Left lung (tissue), 10 donors: ENCODE measurements around the gene NRG3. TPM values are rescaled to one million over a fixed set of nuclear protein-coding genes. Genes with fewer than 3 reads are reported as not detected.

Source experiments
- ATAC-seq: fragments of 200-7000 bp; cut with Tn5 transposase; one replicate; pipeline ENCODE4 v1.9.1; 2020; ENCODE audit warnings: moderate library complexity
- DNase-seq, 4 donors: peaks; one replicate each; pipeline ENCODE4 v3.0.0-alpha.2; 2013 to 2020
- H3K27ac ChIP-seq, 2 donors: fragments of 200-600 bp; sonication (generic) in 1 of 2; one replicate each; pipeline versions ENCODE4 v1.5.0 to v1.8.0; 2020 to 2021
- H3K27me3 ChIP-seq, 2 donors: fragments of 200-600 bp; sonication (generic) in 1 of 2; one replicate each; pipeline versions ENCODE4 v1.5.0 to v1.8.0; 2020 to 2021
- H3K36me3 ChIP-seq, 2 donors: fragments of 200-600 bp; sonication (generic) in 1 of 2; one replicate each; pipeline versions ENCODE4 v1.5.0 to v1.8.0; 2020 to 2021
- H3K4me1 ChIP-seq, 2 donors: fragments of 200-600 bp; one replicate each; pipeline ENCODE4 v1.8.0; 2021
- H3K4me3 ChIP-seq, 2 donors: fragments of 200-600 bp; sonication (generic) in 1 of 2; one replicate each; pipeline versions ENCODE4 v1.5.0 to v1.8.0; 2020 to 2021; ENCODE audit warnings: mild to moderate bottlenecking in 1 of 2
- H3K9me3 ChIP-seq, 2 donors: fragments of 200-600 bp; sonication (generic) in 1 of 2; one replicate each; pipeline versions ENCODE4 v1.5.0 to v1.8.0; 2020 to 2021
- intact Hi-C, 2 donors: fragments of 100-400 bp; cut with DNase I; formaldehyde crosslinking; loops; one replicate each; pipeline versions ENCODE4 v1.11.2 to v1.14.2; 2022
- polyA plus RNA-seq, 6 donors: library from polyadenylated mRNA; unstranded; fragments of 120-200 nt; gene quantifications; one replicate each; pipeline ENCODE4 v1.2.1, GENCODE V29; 2013; ENCODE audit not compliant: insufficient read length in 6 of 6
- total RNA-seq, 2 donors: library from RNA; stranded (reverse); fragmentation: NEBNext Ultra II Directional; extraction: Animal tissue kit (Norgen Biotek cat#: 25700); gene quantifications; one replicate each; pipeline ENCODE4 v1.2.1, GENCODE V29; 2021
- TF ChIP-seq, protein P1 (sequence below), 2 donors: fragments of 200-600 bp; sonication (generic) in 1 of 2; IDR thresholded peaks; one replicate each; pipeline versions ENCODE4 v1.5.0 to v1.8.0; 2021; ENCODE audit warnings: antibody characterized with exemption in 2 of 2
- donor health status: DM: no; HTN: yes; CAD: no.
- donor health status: DM: no; HTN: no; CAD: no.

NRG3 gene
- total and polyA plus RNA-seq, 8 donors = 1.0 to 1.7 (median 1.1) TPM

DNA sequence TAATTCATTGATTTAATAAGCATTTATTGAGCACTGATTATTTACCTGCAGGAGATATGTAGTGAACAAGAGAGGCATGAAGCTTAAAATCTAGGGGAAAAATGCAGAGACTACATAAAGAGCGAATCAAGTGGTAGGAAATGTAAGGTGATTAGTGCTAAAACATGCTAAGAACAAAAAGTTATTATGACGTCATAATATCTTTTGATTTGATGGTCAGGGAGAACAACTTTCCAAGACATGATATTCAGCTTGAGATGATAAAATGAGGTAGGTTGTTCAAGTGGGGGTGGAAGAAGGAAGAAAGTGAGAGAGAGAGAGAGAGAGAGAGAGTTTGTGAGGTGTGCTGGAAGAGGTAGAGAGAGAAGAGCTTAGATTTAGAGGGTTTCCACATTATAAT, 317.7 kb downstream of the NRG3 start:
- Histone ChIP-seq H3K27me3 (no peaks in the 10 kb centered on the region), H3K27ac (no peak overlapping the region), H3K4me1 (no peaks in the 10 kb centered on the region), H3K4me3 (no peak overlapping the region), H3K9me3 (peaks cover 0 to 10% of the 10 kb centered on the region in 2 donors), H3K36me3 (no peaks in the 10 kb centered on the region)
- intact Hi-C loops = no loop called here
- ATAC-seq (no peak), DNase-seq (no peak)
- TF ChIP-seq, protein P1, sequence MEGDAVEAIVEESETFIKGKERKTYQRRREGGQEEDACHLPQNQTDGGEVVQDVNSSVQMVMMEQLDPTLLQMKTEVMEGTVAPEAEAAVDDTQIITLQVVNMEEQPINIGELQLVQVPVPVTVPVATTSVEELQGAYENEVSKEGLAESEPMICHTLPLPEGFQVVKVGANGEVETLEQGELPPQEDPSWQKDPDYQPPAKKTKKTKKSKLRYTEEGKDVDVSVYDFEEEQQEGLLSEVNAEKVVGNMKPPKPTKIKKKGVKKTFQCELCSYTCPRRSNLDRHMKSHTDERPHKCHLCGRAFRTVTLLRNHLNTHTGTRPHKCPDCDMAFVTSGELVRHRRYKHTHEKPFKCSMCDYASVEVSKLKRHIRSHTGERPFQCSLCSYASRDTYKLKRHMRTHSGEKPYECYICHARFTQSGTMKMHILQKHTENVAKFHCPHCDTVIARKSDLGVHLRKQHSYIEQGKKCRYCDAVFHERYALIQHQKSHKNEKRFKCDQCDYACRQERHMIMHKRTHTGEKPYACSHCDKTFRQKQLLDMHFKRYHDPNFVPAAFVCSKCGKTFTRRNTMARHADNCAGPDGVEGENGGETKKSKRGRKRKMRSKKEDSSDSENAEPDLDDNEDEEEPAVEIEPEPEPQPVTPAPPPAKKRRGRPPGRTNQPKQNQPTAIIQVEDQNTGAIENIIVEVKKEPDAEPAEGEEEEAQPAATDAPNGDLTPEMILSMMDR (IDR thresholded peaks at IDR 0.05) = no peak

DNA sequence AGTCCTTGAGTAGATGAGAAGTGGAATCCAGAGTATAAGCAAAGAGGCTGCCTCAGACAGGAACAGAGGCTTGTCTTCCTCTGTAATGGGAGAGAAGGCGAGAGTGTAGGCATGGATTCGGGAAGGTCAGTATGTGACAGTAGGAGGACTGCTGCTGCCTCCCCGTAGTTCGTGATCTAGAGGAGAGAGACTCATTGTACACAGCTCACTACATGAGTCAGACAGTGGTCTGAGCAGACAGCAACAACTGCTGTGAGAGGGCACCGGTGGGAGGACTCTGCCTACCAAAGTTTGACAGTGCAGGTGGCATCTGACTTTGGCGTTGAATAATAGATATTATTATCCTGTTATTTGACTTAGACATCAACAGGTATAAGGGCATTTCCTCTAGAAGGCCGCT, 319.4 kb downstream of the NRG3 start:
- TF ChIP-seq, protein P1 (IDR thresholded peaks at IDR 0.05) = no peak
- ATAC-seq (no peak), DNase-seq (no peak)
- peaks cover 0 to 10% of the 10 kb centered on the region in 2 donors for H3K9me3 ChIP-seq
- no peak overlapping the region for H3K4me3 ChIP-seq
- no peaks in the 10 kb centered on the region for H3K36me3 ChIP-seq
- H3K27ac ChIP-seq = no peak overlapping the region
- H3K27me3 ChIP-seq = no peaks in the 10 kb centered on the region
- H3K4me1 ChIP-seq = no peaks in the 10 kb centered on the region
- intact Hi-C loops = no loop called here

DNA sequence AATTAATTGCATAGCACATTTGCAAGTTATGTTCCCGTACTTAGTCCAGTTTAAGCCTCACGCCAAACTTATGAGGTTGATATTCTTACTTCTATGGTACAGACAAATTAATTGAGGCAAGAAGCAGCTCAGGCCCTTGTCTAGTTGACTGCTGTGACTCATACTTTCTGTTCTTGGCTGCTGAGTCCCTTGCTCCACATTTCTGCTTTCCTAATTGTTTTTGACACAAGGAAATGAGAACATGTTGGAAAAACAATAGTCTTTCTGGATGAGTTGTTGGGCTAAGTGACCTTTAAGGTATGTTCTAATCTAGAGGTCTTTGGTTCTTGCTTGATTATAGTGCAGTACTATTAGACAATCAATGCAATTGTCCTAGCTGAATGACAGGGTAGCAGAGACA, 331.8 kb downstream of the NRG3 start:
- no peaks in the 10 kb centered on the region for H3K36me3 ChIP-seq
- ATAC-seq (no peak), DNase-seq (no peak)
- TF ChIP-seq, protein P1 (IDR thresholded peaks at IDR 0.05) = no peak
- no peaks in the 10 kb centered on the region for H3K27me3 ChIP-seq
- H3K4me1 ChIP-seq = no peaks in the 10 kb centered on the region
- H3K4me3 ChIP-seq = no peak overlapping the region
- no peak overlapping the region for H3K27ac ChIP-seq
- no peaks in the 10 kb centered on the region for H3K9me3 ChIP-seq
- intact Hi-C loops = no loop called here

DNA sequence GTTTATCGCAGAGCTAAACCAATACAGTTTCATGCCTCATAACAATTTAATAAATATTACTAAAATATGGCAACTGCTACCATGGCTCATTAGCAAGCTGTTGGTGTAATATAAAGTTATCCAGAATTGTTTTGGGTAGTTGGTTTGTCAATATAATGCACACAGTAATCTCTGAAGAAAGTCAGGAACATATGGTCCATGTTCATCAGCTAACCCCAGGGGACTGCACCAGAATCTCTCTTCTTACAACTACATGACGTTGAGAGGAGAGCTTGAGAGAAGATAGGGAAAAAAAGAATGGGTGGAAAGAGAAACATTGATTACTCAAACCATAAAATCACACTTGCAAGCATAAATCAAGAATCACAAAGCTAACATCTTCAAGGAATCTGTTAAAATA, 333.7 kb downstream of the NRG3 start:
- Histone ChIP-seq H3K4me1 (no peaks in the 10 kb centered on the region), H3K9me3 (no peaks in the 10 kb centered on the region), H3K36me3 (no peaks in the 10 kb centered on the region), H3K27me3 (no peaks in the 10 kb centered on the region), H3K4me3 (no peak overlapping the region), H3K27ac (no peak overlapping the region)
- ATAC-seq = no peak
- TF ChIP-seq, protein P1 (IDR thresholded peaks at IDR 0.05) = no peak
- DNase-seq = no peak
- intact Hi-C loops = no loop called here

DNA sequence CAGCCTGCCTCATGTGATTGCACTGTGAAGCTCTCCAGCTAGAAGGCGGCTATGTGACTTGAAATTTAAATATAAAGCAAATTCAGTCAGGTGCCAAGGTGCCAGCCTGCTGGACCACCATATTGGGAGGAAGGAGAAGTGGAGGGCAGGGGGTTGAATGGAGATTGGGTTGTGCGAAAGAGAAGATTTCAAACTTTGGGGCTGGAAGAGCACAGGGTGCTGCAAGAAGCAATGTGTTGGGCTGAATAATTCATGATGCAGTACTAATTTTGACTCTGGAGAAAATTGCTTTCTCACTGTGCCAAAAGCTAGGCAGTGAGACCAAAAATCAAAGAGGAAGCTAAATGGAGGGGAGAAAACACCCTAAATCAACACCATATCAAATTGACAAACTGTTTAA, 335.3 kb downstream of the NRG3 start:
- Histone ChIP-seq H3K9me3 (no peaks in the 10 kb centered on the region), H3K36me3 (no peaks in the 10 kb centered on the region), H3K4me1 (no peaks in the 10 kb centered on the region), H3K4me3 (no peak overlapping the region), H3K27me3 (no peaks in the 10 kb centered on the region), H3K27ac (no peak overlapping the region)
- no peak for DNase-seq
- intact Hi-C loops = no loop called here
- TF ChIP-seq, protein P1 (IDR thresholded peaks at IDR 0.05) = no peak
- ATAC-seq = no peak
